Rectal smooth muscle tissue (tissue), 1 donor: ENCODE results near the gene SLC15A4.

Experiments used
- H3K27ac ChIP-seq: one replicate; pipeline ENCODE4 v1.7.0; 2013; ENCODE audit warnings: low read depth, low read length, inconsistent platforms
- H3K27me3 ChIP-seq: one replicate; pipeline ENCODE4 v1.7.0; 2013; ENCODE audit warnings: low read length; ENCODE audit not compliant: control insufficient read depth, insufficient read depth
- H3K36me3 ChIP-seq: one replicate; pipeline ENCODE4 v1.7.0; 2013; ENCODE audit warnings: low read length; ENCODE audit not compliant: control insufficient read depth, insufficient read depth
- H3K4me1 ChIP-seq: one replicate; pipeline ENCODE4 v1.7.0; 2013; ENCODE audit warnings: low read length; ENCODE audit not compliant: control insufficient read depth, insufficient read depth
- H3K4me3 ChIP-seq: one replicate; pipeline ENCODE4 v1.7.0; 2013; ENCODE audit warnings: low read length
- H3K9ac ChIP-seq: one replicate; pipeline ENCODE4 v1.7.0; 2013; ENCODE audit warnings: low read length

The SLC15A4 gene

GRCh38 chr12:128817111-128818015 is 6.4 kb downstream of the SLC15A4 start:
- H3K4me1 ChIP-seq, result peaks cover 10% of the 10 kb centered on the region
- H3K27me3 ChIP-seq, result no peaks in the 10 kb centered on the region
- H3K36me3 ChIP-seq, result peaks cover 3% of the 10 kb centered on the region
- no peak overlapping the region for H3K4me3 ChIP-seq
- H3K27ac ChIP-seq, result no peak overlapping the region
- no peak overlapping the region for H3K9ac ChIP-seq

GRCh38 chr12:128816643-128816920 is 7.2 kb downstream of the SLC15A4 start:
- Histone ChIP-seq H3K27ac (no peak overlapping the region), H3K4me1 (peaks cover 8% of the 10 kb centered on the region)

GRCh38 chr12:128815779-128816642 is 7.7 kb downstream of the SLC15A4 start:
- Histone ChIP-seq H3K4me1 (peaks cover 8% of the 10 kb centered on the region), H3K27ac (no peak overlapping the region), H3K4me3 (no peak overlapping the region), H3K27me3 (no peaks in the 10 kb centered on the region), H3K9ac (no peak overlapping the region), H3K36me3 (peaks cover 3% of the 10 kb centered on the region)

More at GRCh38 chr12:128816643-128816920, 7.2 kb downstream of the SLC15A4 start:
- no peak overlapping the region for H3K4me3 ChIP-seq
- H3K27me3 ChIP-seq, result no peaks in the 10 kb centered on the region
- H3K36me3 ChIP-seq, result peaks cover 3% of the 10 kb centered on the region
- H3K9ac ChIP-seq, result no peak overlapping the region

GRCh38 chr12:128814411-128815261 is 9.1 kb downstream of the SLC15A4 start:
- Histone ChIP-seq H3K9ac (no peak overlapping the region), H3K4me1 (peaks cover 17% of the 10 kb centered on the region), H3K36me3 (peaks cover 3% of the 10 kb centered on the region), H3K4me3 (no peak overlapping the region), H3K27ac (no peak overlapping the region), H3K27me3 (no peaks in the 10 kb centered on the region)

GRCh38 chr12:128813883-128814282 is 9.9 kb downstream of the SLC15A4 start:
- Histone ChIP-seq H3K4me1 (peaks cover 18% of the 10 kb centered on the region), H3K27ac (no peak overlapping the region), H3K9ac (no peak overlapping the region), H3K27me3 (no peaks in the 10 kb centered on the region), H3K36me3 (peaks cover 3% of the 10 kb centered on the region), H3K4me3 (no peak overlapping the region)

GRCh38 chr12:128813392-128813791 is 10.4 kb downstream of the SLC15A4 start:
- Histone ChIP-seq H3K27ac (no peak overlapping the region), H3K36me3 (peaks cover 7% of the 10 kb centered on the region)

GRCh38 chr12:128811806-128812205 is 12.0 kb downstream of the SLC15A4 start:
- H3K27ac ChIP-seq, result no peak overlapping the region
- no peak overlapping the region for H3K4me3 ChIP-seq
- H3K4me1 ChIP-seq, result peaks cover 10% of the 10 kb centered on the region
- no peak overlapping the region for H3K9ac ChIP-seq
- peaks cover 12% of the 10 kb centered on the region for H3K36me3 ChIP-seq
- no peaks in the 10 kb centered on the region for H3K27me3 ChIP-seq

More at GRCh38 chr12:128813392-128813791, 10.4 kb downstream of the SLC15A4 start:
- no peak overlapping the region for H3K9ac ChIP-seq
- no peaks in the 10 kb centered on the region for H3K27me3 ChIP-seq
- H3K4me3 ChIP-seq, result no peak overlapping the region
- peaks cover 15% of the 10 kb centered on the region for H3K4me1 ChIP-seq

GRCh38 chr12:128810182-128811127 is 13.3 kb downstream of the SLC15A4 start:
- Histone ChIP-seq H3K4me3 (no peak overlapping the region), H3K4me1 (peaks cover 10% of the 10 kb centered on the region), H3K36me3 (peaks cover 12% of the 10 kb centered on the region), H3K9ac (no peak overlapping the region), H3K27ac (peak overlapping the region; percentile 41), H3K27me3 (no peaks in the 10 kb centered on the region)

- H3K27ac ChIP-seq, result no peak overlapping the region
- H3K4me1 ChIP-seq, result peaks cover 10% of the 10 kb centered on the region
- H3K36me3 ChIP-seq, result peaks cover 11% of the 10 kb centered on the region
- H3K4me3 ChIP-seq, result no peak overlapping the region
- no peak overlapping the region for H3K9ac ChIP-seq
- no peaks in the 10 kb centered on the region for H3K27me3 ChIP-seq
These were observed 15.1 kb downstream of the SLC15A4 start for GRCh38 chr12:128808651-128809050.

GRCh38 chr12:128807161-128807724 is 16.5 kb downstream of the SLC15A4 start:
- Histone ChIP-seq H3K4me1 (peaks cover 10% of the 10 kb centered on the region), H3K27me3 (no peaks in the 10 kb centered on the region), H3K9ac (no peak overlapping the region), H3K4me3 (peak overlapping the region; percentile 4), H3K36me3 (peaks cover 21% of the 10 kb centered on the region), H3K27ac (no peak overlapping the region)

- Histone ChIP-seq H3K4me1 (peaks cover 10% of the 10 kb centered on the region), H3K27me3 (no peaks in the 10 kb centered on the region), H3K4me3 (no peak overlapping the region), H3K27ac (no peak overlapping the region), H3K36me3 (peaks cover 21% of the 10 kb centered on the region), H3K9ac (no peak overlapping the region)
These were observed 17.2 kb downstream of the SLC15A4 start for GRCh38 chr12:128806573-128806972.
